HG02642 (cell line): ENCODE results near the gene ERMARD.
"Not testable (repeated sequence)": the region's sequence is repeated elsewhere in the genome, so short reads cannot be mapped to it uniquely, and the experiment has no call there.

Experiments
- ATAC-seq: cut with Tn5 transposase; IDR thresholded peaks from one replicate; pipeline ENCODE4 v1.9.1; 2021; ENCODE audit warnings: mild to moderate bottlenecking; ENCODE audit not compliant: unreplicated experiment, poor library complexity

ERMARD gene

GRCh38 chr6:169729961-169730360 is 21.5 kb upstream of the ERMARD start:
- no peak for ATAC-seq

GRCh38 chr6:169738204-169738975 is 13.0 kb upstream of the ERMARD start:
- no peak for ATAC-seq

- no peak for ATAC-seq
These were observed 12.4 kb upstream of the ERMARD start for GRCh38 chr6:169738976-169739529.

GRCh38 chr6:169741344-169741743 is 10.1 kb upstream of the ERMARD start:
- ATAC-seq: no peak

- ATAC-seq: no peak
These were observed 6.0 kb upstream of the ERMARD start for GRCh38 chr6:169745405-169745804.

GRCh38 chr6:169746556-169746955 is 4.9 kb upstream of the ERMARD start:
- ATAC-seq: no peak

GRCh38 chr6:169752074-169752623 is 727 bp downstream of the ERMARD start:
- no peak for ATAC-seq

- no peak for ATAC-seq
These were observed 3.7 kb downstream of the ERMARD start for GRCh38 chr6:169755162-169755561.

GRCh38 chr6:169763308-169763707 is 11.9 kb downstream of the ERMARD start:
- no peak for ATAC-seq

- no peak for ATAC-seq
These were observed 12.5 kb downstream of the ERMARD start for GRCh38 chr6:169763881-169764280.

- ATAC-seq: not testable (repeated sequence)
These were observed 14.4 kb downstream of the ERMARD start for GRCh38 chr6:169765789-169766188.

GRCh38 chr6:169766232-169766631 is 14.8 kb downstream of the ERMARD start:
- ATAC-seq: no peak

GRCh38 chr6:169766921-169767736 is 15.7 kb downstream of the ERMARD start:
- no peak for ATAC-seq

- no peak for ATAC-seq
These were observed 22.9 kb downstream of the ERMARD start for GRCh38 chr6:169774347-169774746.

GRCh38 chr6:169775321-169775720 is 23.9 kb downstream of the ERMARD start:
- no peak for ATAC-seq

- no peak for ATAC-seq
These were observed 25.0 kb downstream of the ERMARD start for GRCh38 chr6:169776379-169776778.

GRCh38 chr6:169777896-169778295 is 26.5 kb downstream of the ERMARD start:
- no peak for ATAC-seq

GRCh38 chr6:169778646-169779045 is 27.2 kb downstream of the ERMARD start:
- no peak for ATAC-seq

- ATAC-seq: no peak
These were observed 27.8 kb downstream of the ERMARD start for GRCh38 chr6:169779092-169779815.

GRCh38 chr6:169779896-169780295 is 28.5 kb downstream of the ERMARD start:
- ATAC-seq: no peak
